Measurements from ENCODE around the gene TRPM2.

DNA sequence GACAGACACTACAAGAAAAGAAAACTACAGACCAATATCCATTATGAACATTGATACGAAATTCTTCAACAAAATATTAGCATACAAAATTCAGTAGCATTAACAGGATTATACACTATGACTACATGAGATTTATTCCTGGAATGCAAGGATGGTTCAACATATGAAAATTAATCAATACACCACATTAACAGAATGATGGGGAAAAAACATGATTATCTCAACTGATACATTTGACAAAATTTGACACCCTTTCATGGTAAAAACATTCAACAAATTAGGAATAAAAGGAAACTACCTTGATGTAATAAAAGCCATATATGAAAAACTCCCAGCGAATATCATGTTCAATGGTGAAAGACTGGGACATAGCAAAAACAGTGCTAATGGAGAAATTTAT lies 31.5 kb downstream of the TRPM2 start:
- TF ChIP-seq, protein P1, sequence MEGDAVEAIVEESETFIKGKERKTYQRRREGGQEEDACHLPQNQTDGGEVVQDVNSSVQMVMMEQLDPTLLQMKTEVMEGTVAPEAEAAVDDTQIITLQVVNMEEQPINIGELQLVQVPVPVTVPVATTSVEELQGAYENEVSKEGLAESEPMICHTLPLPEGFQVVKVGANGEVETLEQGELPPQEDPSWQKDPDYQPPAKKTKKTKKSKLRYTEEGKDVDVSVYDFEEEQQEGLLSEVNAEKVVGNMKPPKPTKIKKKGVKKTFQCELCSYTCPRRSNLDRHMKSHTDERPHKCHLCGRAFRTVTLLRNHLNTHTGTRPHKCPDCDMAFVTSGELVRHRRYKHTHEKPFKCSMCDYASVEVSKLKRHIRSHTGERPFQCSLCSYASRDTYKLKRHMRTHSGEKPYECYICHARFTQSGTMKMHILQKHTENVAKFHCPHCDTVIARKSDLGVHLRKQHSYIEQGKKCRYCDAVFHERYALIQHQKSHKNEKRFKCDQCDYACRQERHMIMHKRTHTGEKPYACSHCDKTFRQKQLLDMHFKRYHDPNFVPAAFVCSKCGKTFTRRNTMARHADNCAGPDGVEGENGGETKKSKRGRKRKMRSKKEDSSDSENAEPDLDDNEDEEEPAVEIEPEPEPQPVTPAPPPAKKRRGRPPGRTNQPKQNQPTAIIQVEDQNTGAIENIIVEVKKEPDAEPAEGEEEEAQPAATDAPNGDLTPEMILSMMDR (IDR thresholded peaks at IDR 0.05 in 2 of 3, conservative IDR thresholded peaks at IDR 0.05 in 1 of 3; ENCODE audit: control insufficient read depth in 2 of 3, extremely low read depth in 1 of 3, insufficient read depth in 1 of 3, low read depth in 3 of 3, low read length in 3 of 3), result no peak
- TF ChIP-seq, protein P2, sequence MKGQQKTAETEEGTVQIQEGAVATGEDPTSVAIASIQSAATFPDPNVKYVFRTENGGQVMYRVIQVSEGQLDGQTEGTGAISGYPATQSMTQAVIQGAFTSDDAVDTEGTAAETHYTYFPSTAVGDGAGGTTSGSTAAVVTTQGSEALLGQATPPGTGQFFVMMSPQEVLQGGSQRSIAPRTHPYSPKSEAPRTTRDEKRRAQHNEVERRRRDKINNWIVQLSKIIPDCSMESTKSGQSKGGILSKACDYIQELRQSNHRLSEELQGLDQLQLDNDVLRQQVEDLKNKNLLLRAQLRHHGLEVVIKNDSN (IDR thresholded peaks at IDR 0.05; ENCODE audit: borderline replicate concordance, extremely low read length, insufficient read depth, low read depth, low read length), result no peak
- TF ChIP-seq, protein P3, sequence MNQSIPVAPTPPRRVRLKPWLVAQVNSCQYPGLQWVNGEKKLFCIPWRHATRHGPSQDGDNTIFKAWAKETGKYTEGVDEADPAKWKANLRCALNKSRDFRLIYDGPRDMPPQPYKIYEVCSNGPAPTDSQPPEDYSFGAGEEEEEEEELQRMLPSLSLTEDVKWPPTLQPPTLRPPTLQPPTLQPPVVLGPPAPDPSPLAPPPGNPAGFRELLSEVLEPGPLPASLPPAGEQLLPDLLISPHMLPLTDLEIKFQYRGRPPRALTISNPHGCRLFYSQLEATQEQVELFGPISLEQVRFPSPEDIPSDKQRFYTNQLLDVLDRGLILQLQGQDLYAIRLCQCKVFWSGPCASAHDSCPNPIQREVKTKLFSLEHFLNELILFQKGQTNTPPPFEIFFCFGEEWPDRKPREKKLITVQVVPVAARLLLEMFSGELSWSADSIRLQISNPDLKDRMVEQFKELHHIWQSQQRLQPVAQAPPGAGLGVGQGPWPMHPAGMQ (IDR thresholded peaks at IDR 0.05; ENCODE audit: borderline replicate concordance), result no peak
- TF ChIP-seq SPI1 (IDR thresholded peaks at IDR 0.05; ENCODE audit: borderline replicate concordance, insufficient read depth, low read depth, low read length) (no peak), CHD4 (IDR thresholded peaks at IDR 0.05) (no peak)
